HG03575 (cell line): Measurements from ENCODE around the gene RUNX3.

Source experiments
- ATAC-seq: cut with Tn5 transposase; IDR thresholded peaks from one replicate; pipeline ENCODE4 v1.9.1; 2021; ENCODE audit not compliant: unreplicated experiment, insufficient number of reproducible peaks, low FRiP score; ENCODE audit errors: extremely low read depth

RUNX3 gene

DNA sequence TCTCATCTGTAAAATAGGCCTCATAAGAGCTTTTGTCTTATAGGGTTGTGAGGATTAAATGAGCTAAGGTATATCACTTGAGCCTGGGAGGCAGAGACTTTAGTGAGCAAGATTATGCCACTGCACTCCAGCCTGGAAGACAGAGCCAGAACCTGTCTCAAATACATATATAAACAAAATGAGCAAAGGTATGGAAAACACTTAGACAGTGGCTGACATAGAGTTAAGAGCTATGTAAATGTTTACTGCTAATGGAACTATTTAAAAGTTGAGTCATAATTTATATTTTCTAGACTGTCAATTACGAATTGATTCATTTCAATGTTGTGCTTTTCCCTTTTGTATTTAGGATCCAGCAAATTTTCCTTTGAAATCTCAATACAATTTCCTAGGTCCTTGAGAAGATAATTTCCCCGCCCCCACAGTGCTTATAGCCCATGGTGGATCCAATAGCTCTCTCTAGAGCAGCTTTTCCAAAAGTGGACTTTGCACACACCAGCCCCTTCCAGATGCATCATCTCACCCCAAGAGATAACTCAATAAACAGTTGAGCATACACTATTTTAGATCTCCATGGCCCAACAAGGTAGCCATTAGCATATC, 21.8 kb upstream of the RUNX3 start:
- ATAC-seq = no peak

GRCh38 chr1:24951337-24951736, 21.3 kb upstream of the RUNX3 start:
- no peak for ATAC-seq

- no peak for ATAC-seq
Observed at GRCh38 chr1:24949331-24949881, 19.3 kb upstream of the RUNX3 start.

GRCh38 chr1:24948079-24948827, 18.2 kb upstream of the RUNX3 start:
- no peak for ATAC-seq

DNA sequence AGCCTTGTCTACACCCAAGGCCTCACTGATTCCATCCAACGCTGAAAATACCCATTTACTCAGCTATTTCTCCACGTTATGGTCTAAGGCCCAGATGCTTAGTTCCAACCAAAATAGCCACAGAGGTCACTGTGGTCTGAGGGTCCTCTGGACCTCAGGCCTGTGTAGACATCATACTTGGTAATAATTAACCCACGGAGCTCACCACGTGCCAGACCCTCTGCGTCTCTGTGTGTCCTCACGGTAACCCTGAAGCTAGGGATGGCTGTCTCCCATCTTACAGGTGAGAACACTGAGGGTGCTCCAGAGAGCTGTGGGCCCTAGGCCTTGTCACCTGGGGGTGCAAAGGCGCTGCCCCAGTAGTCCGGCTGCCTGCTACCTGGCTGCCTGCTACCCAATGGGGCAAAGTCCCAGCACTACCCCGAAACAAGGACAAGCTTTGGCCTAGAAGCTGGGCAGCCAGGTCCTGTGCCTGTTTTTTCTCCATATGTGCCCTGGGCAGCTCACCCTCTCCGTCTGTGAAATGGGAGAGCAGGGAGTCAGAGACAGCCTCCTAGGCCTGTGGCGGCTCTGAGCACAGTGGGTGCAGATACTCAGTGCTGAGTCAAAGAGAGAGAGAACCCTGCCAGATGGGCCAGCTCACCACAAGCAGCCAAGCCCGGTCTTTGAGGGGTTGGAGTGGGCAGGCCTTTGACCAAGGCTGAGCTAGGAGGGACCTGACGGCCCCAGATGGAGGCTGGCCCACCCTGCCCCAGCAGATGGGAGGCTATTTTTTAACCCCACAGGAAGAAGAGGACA, 17.0 kb upstream of the RUNX3 start:
- no peak for ATAC-seq

DNA sequence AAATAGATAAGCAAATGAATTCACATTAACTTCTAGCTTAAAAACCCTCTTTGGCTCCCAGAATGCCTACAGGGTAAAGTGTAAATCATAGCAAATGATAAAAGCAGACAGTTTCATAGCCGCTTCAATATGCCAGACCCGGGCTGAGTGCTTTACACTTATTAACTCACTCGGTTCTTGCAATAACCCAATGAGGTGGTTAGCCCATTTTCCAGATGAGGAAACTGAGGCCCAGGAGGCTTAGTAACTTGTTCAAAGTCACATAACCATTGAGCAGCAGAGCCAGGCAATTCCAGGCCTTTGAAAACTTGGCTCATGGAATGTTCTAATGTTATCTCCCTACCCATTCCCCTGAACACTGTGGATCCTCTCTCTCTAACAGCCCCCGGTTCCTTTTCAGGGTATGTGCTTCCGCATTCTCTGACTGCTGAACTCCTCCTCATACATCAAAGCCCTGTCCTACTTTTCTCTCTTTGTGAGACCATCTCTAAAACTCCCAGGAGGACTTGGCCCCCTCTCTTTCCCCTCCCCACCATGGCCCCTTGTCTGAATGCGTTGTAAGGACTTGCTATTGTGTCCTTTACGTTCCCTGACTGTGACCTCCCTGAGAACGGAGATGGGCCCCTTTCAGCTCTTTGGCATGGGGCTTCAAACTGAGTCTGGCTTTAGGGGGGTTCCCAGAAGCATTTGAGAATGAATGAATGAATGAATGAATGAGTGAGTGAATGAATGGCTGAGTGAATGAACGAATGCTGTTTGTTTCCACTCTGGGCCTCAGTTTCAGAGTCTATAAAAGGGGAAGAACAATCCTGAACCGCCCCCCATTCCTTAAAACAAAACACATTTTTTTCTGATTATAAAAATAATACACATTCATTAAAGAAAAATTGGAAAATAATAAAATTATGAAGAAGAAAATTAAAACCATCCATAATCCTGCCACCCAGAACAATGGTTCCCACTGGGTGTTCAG, 15.6 kb upstream of the RUNX3 start:
- ATAC-seq = no peak

GRCh38 chr1:24944318-24944717, 14.2 kb upstream of the RUNX3 start:
- ATAC-seq = no peak

DNA sequence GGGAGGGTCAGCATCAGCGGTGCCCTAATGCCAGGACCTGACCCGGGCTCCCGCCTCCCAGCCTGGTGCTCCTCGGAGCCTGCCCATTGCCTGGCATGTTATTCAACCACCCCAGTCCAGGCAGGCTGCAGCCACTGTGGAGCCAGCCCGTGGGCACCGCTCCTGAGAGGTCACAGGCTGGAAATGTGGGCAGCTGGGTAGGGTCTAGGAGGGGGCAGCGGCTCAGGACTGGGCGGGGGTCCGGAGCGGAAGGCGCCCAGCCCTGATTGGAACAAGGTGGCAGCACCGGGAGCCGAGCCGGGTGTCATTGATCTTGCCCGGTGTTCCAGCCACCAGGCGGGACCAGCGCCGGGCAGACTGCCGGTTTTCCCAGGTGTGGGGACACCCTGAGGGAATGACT, 12.7 kb upstream of the RUNX3 start:
- no peak for ATAC-seq

- ATAC-seq = no peak
Observed at GRCh38 chr1:24941564-24941963, 11.5 kb upstream of the RUNX3 start.

GRCh38 chr1:24940231-24940630, 10.2 kb upstream of the RUNX3 start:
- no peak for ATAC-seq

GRCh38 chr1:24939675-24940193, 9.7 kb upstream of the RUNX3 start:
- no peak for ATAC-seq

GRCh38 chr1:24939040-24939674, 9.1 kb upstream of the RUNX3 start:
- no peak for ATAC-seq

DNA sequence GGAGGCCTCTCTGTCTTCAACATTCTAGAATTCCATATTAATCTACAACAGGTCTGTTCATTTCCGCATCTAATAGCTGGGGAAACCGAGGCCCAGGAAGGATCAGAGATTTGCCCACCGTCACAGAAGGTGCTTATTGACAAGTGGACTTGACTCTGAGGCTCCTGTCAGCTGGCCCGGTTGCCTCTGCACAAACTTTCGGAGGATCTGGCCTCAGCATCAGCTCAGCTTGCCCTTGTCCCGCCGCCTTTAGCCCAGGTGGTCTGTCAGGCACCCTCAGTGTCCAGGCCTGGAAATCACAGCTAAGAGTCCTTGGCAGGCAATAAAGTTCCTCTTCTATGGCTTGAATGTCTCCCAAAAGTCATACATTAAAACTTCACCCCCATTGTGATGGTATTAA, 8.2 kb upstream of the RUNX3 start:
- ATAC-seq = no peak

DNA sequence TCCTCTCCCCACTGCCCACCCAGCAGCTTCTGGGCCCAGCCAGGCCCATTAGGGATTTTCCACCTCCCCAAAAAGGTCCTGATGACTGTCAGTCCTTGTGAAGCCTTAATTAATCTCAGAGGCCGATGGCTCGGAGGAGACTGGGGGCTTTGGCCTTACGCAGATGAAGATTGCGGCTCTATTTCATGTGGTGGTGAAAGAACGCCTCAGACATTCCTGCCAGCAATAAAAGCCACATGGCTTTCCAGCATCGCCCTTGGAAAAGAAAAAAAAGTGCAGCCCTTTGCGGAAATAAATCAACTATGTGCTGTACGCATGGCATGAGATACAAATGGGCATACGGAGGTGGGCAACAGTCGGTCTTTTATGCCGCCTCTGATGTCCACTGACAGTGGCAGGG, 6.6 kb upstream of the RUNX3 start:
- no peak for ATAC-seq

- no peak for ATAC-seq
Observed at GRCh38 chr1:24935615-24936484, 5.8 kb upstream of the RUNX3 start.

GRCh38 chr1:24935196-24935526, 5.1 kb upstream of the RUNX3 start:
- no peak for ATAC-seq
